Ishikawa (cell line): Measurements from ENCODE around the gene PPP1R12B.

Source experiments
- CREB1 ChIP-seq: IDR thresholded peaks from 2 replicates; pipeline ENCODE4 v1.6.1; 2012; ENCODE audit warnings: low read depth
- EP300 ChIP-seq: IDR thresholded peaks from 2 replicates; pipeline ENCODE4 v1.6.1; 2012; ENCODE audit warnings: borderline replicate concordance
- MAX ChIP-seq: IDR thresholded peaks from 2 replicates; pipeline ENCODE4 v1.6.1; 2012
- NFIC ChIP-seq: IDR thresholded peaks from 2 replicates; pipeline ENCODE4 v1.6.1; 2012
- RAD21 ChIP-seq: IDR thresholded peaks from 2 replicates; pipeline ENCODE4 v1.6.1; 2012; ENCODE audit warnings: low read depth
- REST ChIP-seq: IDR thresholded peaks from 2 replicates; pipeline ENCODE4 v1.6.1; 2012; ENCODE audit warnings: low read depth, mild to moderate bottlenecking
- TAF1 ChIP-seq: IDR thresholded peaks from 2 replicates; pipeline ENCODE4 v1.6.1; 2012; ENCODE audit warnings: low read depth, mild to moderate bottlenecking
- TCF12 ChIP-seq: IDR thresholded peaks from 2 replicates; pipeline ENCODE4 v1.6.1; 2012; ENCODE audit warnings: low read depth
- USF1 ChIP-seq: IDR thresholded peaks from 2 replicates; pipeline ENCODE4 v1.6.1; 2012
- YY1 ChIP-seq: IDR thresholded peaks from 2 replicates; pipeline ENCODE4 v1.6.1; 2012; ENCODE audit warnings: low read depth

- no peak for TF ChIP-seq EP300
- TF ChIP-seq TAF1: no peak
- TF ChIP-seq USF1: no peak
- TF ChIP-seq CREB1: no peak
- no peak for TF ChIP-seq RAD21
- TF ChIP-seq YY1: no peak
- TF ChIP-seq REST: no peak
- TF ChIP-seq NFIC: no peak
- no peak for TF ChIP-seq TCF12
- no peak for TF ChIP-seq MAX
Measured at GRCh38 chr1:202613571-202613970, 265.1 kb downstream of the PPP1R12B start.
